Natural killer cell (primary cell): ENCODE data around the gene ZMYND19. TPM values are rescaled to one million over a fixed set of nuclear protein-coding genes. Genes with fewer than 3 reads are reported as not detected.
"Not testable (repeated sequence)": the region's sequence is repeated elsewhere in the genome, so short reads cannot be mapped to it uniquely, and the experiment has no call there.

Source experiments
- ATAC-seq, 3 donors: fragments of 150-1000 bp in 2 of 3; fragments of 200-7000 bp in 1 of 3; cut with Tn5 transposase; 1 replicate in 1 of 3; 2 replicates in 2 of 3; pipeline ENCODE4 v1.10.0; 2021; ENCODE audit warnings: mild to moderate bottlenecking in 2 of 3, moderate library complexity in 2 of 3
- DNase-seq, 2 donors: peaks; one replicate each; pipeline versions ENCODE4 v3.0.0 to v3.0.0-alpha.2; 2013 to 2021; ENCODE audit warnings: mixed read lengths in 1 of 2
- H3K27ac ChIP-seq: one replicate; pipeline ENCODE4 v1.5.1; 2013; ENCODE audit warnings: mild to moderate bottlenecking, low read length
- H3K27me3 ChIP-seq: one replicate; pipeline ENCODE4 v1.6.1; 2013; ENCODE audit warnings: low read length; ENCODE audit not compliant: control insufficient read depth, insufficient read depth
- H3K36me3 ChIP-seq: one replicate; pipeline ENCODE4 v1.6.1; 2013; ENCODE audit warnings: low read length; ENCODE audit not compliant: control insufficient read depth, insufficient read depth
- H3K4me1 ChIP-seq: one replicate; pipeline ENCODE4 v1.6.1; 2013; ENCODE audit warnings: low read length; ENCODE audit not compliant: control insufficient read depth, insufficient read depth
- H3K4me3 ChIP-seq: one replicate; pipeline ENCODE4 v1.5.1; 2013; ENCODE audit warnings: low read length
- H3K9me3 ChIP-seq: one replicate; pipeline ENCODE4 v1.6.1; 2013; ENCODE audit warnings: low read length; ENCODE audit not compliant: control insufficient read depth, insufficient read depth
- H3K27ac Mint-ChIP-seq, 2 donors: one replicate each; pipeline ENCODE4 v1.8.0; 2022; ENCODE audit warnings: mild to moderate bottlenecking in 2 of 2, mixed read lengths in 2 of 2, moderate library complexity in 1 of 2
- H3K27me3 Mint-ChIP-seq, 2 donors: one replicate each; pipeline ENCODE4 v1.8.0; 2022; ENCODE audit warnings: low read depth in 2 of 2, mixed read lengths in 2 of 2
- H3K36me3 Mint-ChIP-seq: one replicate; pipeline ENCODE4 v1.8.0; 2022; ENCODE audit warnings: mixed read lengths
- H3K4me1 Mint-ChIP-seq, 2 donors: one replicate each; pipeline ENCODE4 v1.8.0; 2022; ENCODE audit warnings: mixed read lengths in 2 of 2
- H3K4me3 Mint-ChIP-seq: one replicate; pipeline ENCODE4 v1.8.0; 2022; ENCODE audit warnings: mild to moderate bottlenecking, moderate library complexity, mixed read lengths
- H3K9me3 Mint-ChIP-seq, 2 donors: one replicate each; pipeline ENCODE4 v1.8.0; 2022; ENCODE audit warnings: mixed read lengths in 2 of 2
- CTCF ChIP-seq: fragments of 200-600 bp; IDR thresholded peaks from one replicate; pipeline ENCODE4 v1.8.0; 2022; ENCODE audit warnings: antibody characterized with exemption
- WGBS: methylation state at CpG from one replicate; pipeline ENCODE4 v1.1.7; 2013; ENCODE audit warnings: missing lambda C conversion rate; ENCODE audit not compliant: insufficient coverage; 5-methylcytosine and 5-hydroxymethylcytosine counted together
- intact Hi-C: fragments of 100-400 bp; cut with micrococcal nuclease; formaldehyde crosslinking; loops from one replicate; pipeline ENCODE4 v1.14.2; 2022
- total RNA-seq, 4 donors: library from RNA; stranded (reverse); fragments of 120-200 nt in 1 of 4; gene quantifications; one replicate each; pipeline versions ENCODE4 v1.2.3 to v1.2.4, GENCODE V29; 2013 to 2022

ZMYND19 gene
- total RNA-seq, 3 donors from 2014 or later (not counting 1 experiment from before 2014, with no cell fraction given) = 6.5 to 18.8 (median 16.3) TPM

- no peaks in the 10 kb centered on the region for H3K27me3 ChIP-seq
- Mint-ChIP-seq H3K9me3 (no peaks in the 10 kb centered on the region), H3K36me3 (peaks cover 7% of the 10 kb centered on the region), H3K27ac (peak overlapping the region; percentile 71 to 83), H3K4me3 (peak overlapping the region; percentile 84), H3K4me1 (peaks cover 13 to 14% of the 10 kb centered on the region in 2 donors), H3K27me3 (no peaks in the 10 kb centered on the region)
- peak in 1 of 2 donors; percentile 60 for DNase-seq
- peak; percentile 2 to 10 (median 2) for ATAC-seq
- no peaks in the 10 kb centered on the region for H3K9me3 ChIP-seq
- intact Hi-C loops = no loop called here
- 13% methylated on average over 58 of the region's 58 CpGs for WGBS
- peak overlapping the region; percentile 56 for H3K4me3 ChIP-seq
- H3K4me1 ChIP-seq = peaks cover 16% of the 10 kb centered on the region
- no peak for TF ChIP-seq CTCF
- peak overlapping the region; percentile 2 for H3K27ac ChIP-seq
- peaks cover 17% of the 10 kb centered on the region for H3K36me3 ChIP-seq
Observed at GRCh38 chr9:137552022-137552768, 38.1 kb downstream of the ZMYND19 start.

GRCh38 chr9:137551264-137552021 is 38.9 kb downstream of the ZMYND19 start, which contains the start of gene MRPL41:
MRPL41 (plus strand) TSS chr9:137551879; CDS start chr9:137552082, 203 bp downstream.
- under 1% methylated on average over 106 of the region's 106 CpGs for WGBS
- H3K27ac ChIP-seq = peak within 1 kb of the TSS; percentile 37
- Mint-ChIP-seq H3K36me3 (peaks cover 7% of the 10 kb centered on the region), H3K9me3 (no peaks in the 10 kb centered on the region), H3K27me3 (no peaks in the 10 kb centered on the region), H3K4me1 (peaks cover 13 to 14% of the 10 kb centered on the region in 2 donors), H3K27ac (peak within 1 kb of the TSS; percentile 71 to 83), H3K4me3 (peak within 1 kb of the TSS; percentile 84)
- H3K4me1 ChIP-seq = peaks cover 16% of the 10 kb centered on the region
- H3K27me3 ChIP-seq = no peaks in the 10 kb centered on the region
- TF ChIP-seq CTCF = peak; percentile 47
- H3K9me3 ChIP-seq = no peaks in the 10 kb centered on the region
- ATAC-seq (peak; percentile 89 to 97 (median 93)), DNase-seq (peak; percentile 85 to 94)
- peak within 1 kb of the TSS; percentile 56 for H3K4me3 ChIP-seq
- intact Hi-C loops = no loop called here
- peaks cover 14% of the 10 kb centered on the region for H3K36me3 ChIP-seq

- DNase-seq, H3K27me3 ChIP-seq, H3K36me3 ChIP-seq, H3K9me3 ChIP-seq, ATAC-seq, H3K27me3 Mint-ChIP-seq, H3K9me3 Mint-ChIP-seq, intact Hi-C loops, H3K36me3 Mint-ChIP-seq: not testable (repeated sequence)
- Histone ChIP-seq H3K4me1 (peaks cover 16% of the 10 kb centered on the region), H3K27ac (peak overlapping the region; percentile 37), H3K4me3 (peak overlapping the region; percentile 43)
- Mint-ChIP-seq H3K4me3 (peak overlapping the region; percentile 57), H3K27ac (peak overlapping the region in 1 of 2 donors; percentile 83), H3K4me1 (peaks cover 13 to 14% of the 10 kb centered on the region in 2 donors)
- WGBS = 0% methylated on average over 14 of the region's 17 CpGs
Observed at GRCh38 chr9:137550958-137551263, 39.4 kb downstream of the ZMYND19 start.

GRCh38 chr9:137550231-137550621 is 40.1 kb downstream of the ZMYND19 start, which contains the start of gene PNPLA7:
PNPLA7 (minus strand) TSS chr9:137550402; CDS start chr9:137550197, 205 bp downstream.
- TF ChIP-seq CTCF = no peak
- peak within 1 kb of the TSS; percentile 37 for H3K27ac ChIP-seq
- peaks cover 16% of the 10 kb centered on the region for H3K4me1 ChIP-seq
- no peak for ATAC-seq
- no peaks in the 10 kb centered on the region for H3K9me3 ChIP-seq
- Mint-ChIP-seq H3K9me3 (no peaks in the 10 kb centered on the region), H3K4me3 (peak within 1 kb of the TSS; percentile 88), H3K27me3 (no peaks in the 10 kb centered on the region), H3K27ac (peak within 1 kb of the TSS; percentile 57 to 85), H3K36me3 (no peaks in the 10 kb centered on the region), H3K4me1 (peaks cover 13 to 14% of the 10 kb centered on the region in 2 donors)
- no peaks in the 10 kb centered on the region for H3K27me3 ChIP-seq
- H3K36me3 ChIP-seq = peaks cover 4% of the 10 kb centered on the region
- DNase-seq = peak in 1 of 2 donors; percentile 70
- 7% methylated on average over 13 of the region's 13 CpGs for WGBS
- intact Hi-C loops = no loop called here
- peak within 1 kb of the TSS; percentile 43 for H3K4me3 ChIP-seq
